A549 (cell line): ENCODE data around the gene ATP4A.

Experiments used
- CTCF ChIP-seq: fragments of >200 bp; sonication (Bioruptor Twin); formaldehyde crosslinking; IDR thresholded peaks from 3 replicates; pipeline ENCODE4 v1.5.1; 2016
- HMGXB4 ChIP-seq: fragments of 250-450 bp; sonication (Bioruptor Pico); IDR thresholded peaks from 2 replicates; pipeline ENCODE4 v1.5.0; 2021; ENCODE audit warnings: mild to moderate bottlenecking, moderate library complexity, borderline replicate concordance
- JUN ChIP-seq, 2 experiments: fragments of >200 bp; sonication (Bioruptor Twin); formaldehyde crosslinking; IDR thresholded peaks; 2 replicates in 1 of 2; 3 replicates in 1 of 2; pipeline ENCODE4 v1.6.1; 2016 to 2017
- MAZ ChIP-seq: fragments of 150-350 bp; IDR thresholded peaks from 2 replicates; pipeline ENCODE4 v1.6.1; 2014; ENCODE audit warnings: antibody characterized with exemption, low read depth, low read length, borderline replicate concordance
- POLR2A ChIP-seq: IDR thresholded peaks from 2 replicates; pipeline ENCODE4 v1.6.1; 2012; ENCODE audit warnings: mild to moderate bottlenecking, low read length
- TP53 ChIP-seq: fragments of 250-450 bp; sonication (Bioruptor Pico); IDR thresholded peaks from 2 replicates; pipeline ENCODE4 v1.5.0; 2021; ENCODE audit warnings: mild to moderate bottlenecking, moderate library complexity

- TF ChIP-seq CTCF (no peak), TP53 (CRISPR knock-in tag) (no peak), POLR2A (no peak), HMGXB4 (no peak), JUN (IDR thresholded peaks at IDR 0.05) (no peak), MAZ (no peak)
These were observed 9.4 kb downstream of the ATP4A start for GRCh38 chr19:35554076-35554475.
